CMK (cell line): ENCODE data around the gene SLC6A17.

Experiments used
- DNase-seq: peaks from one replicate; pipeline ENCODE4 v3.0.0-alpha.2; 2010; ENCODE audit warnings: low read depth

SLC6A17 gene

GRCh38 chr1:110135666-110136065 is 14.6 kb upstream of the SLC6A17 start:
- DNase-seq: no peak

DNA sequence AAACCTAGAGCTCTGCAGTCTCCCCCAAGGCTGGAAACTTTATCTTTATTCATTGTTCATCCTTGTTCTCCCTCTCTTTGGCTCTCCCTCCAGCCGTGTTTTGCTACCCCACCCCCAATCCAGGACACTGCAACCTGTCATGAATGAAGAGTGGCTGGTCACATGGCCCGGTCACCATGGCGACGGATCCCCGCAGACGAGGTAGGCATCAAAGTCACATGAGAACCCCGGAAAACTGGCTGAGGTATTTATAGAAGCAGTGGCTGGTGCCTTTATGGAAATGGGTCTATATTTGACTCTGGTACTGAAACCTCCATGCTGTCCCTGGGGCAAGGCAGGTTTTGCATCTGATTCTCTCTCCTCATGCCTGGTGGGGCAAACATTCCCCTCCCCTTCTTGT is 13.4 kb upstream of the SLC6A17 start:
- no peak for DNase-seq

DNA sequence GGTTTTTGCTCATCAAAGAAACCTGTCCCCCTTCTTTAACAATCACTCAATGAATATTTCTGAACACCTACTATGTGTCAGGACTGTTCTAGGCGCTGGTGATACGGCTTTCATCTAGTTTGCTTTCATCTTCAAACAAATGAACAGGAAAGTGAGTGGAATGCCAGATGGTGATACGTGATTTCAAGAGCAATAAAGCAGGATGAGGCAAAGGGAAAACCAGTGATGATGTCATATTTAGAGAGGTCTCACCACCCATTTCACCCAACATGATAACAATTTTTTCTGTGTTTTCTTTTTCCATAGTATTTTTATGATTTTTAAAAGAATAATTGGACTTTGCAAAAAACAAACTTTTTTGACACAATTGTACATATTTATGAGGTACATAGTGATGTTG is 11.3 kb upstream of the SLC6A17 start:
- no peak for DNase-seq

- no peak for DNase-seq
Measured at GRCh38 chr1:110144366-110144765, 5.9 kb upstream of the SLC6A17 start.

DNA sequence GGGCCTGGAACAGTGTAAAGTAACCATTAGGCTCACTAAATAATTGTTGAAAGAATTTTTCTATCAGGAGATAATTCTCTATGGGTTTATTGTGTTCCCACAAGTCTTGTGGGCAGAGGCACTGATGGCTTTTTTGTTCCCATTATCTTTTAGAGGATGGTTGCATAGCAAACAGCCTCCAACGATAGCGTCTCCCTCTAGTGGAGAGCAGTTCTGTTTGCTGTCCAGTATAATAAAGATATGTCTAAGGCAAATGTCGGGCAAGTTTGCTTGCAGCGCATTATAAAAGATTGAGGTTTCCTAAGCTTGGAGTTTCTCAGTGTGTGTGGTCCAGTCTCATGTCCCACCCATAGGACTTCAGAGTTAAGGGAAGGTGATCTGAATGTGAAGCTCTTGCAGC is 1.3 kb upstream of the SLC6A17 start:
- DNase-seq: no peak

DNA sequence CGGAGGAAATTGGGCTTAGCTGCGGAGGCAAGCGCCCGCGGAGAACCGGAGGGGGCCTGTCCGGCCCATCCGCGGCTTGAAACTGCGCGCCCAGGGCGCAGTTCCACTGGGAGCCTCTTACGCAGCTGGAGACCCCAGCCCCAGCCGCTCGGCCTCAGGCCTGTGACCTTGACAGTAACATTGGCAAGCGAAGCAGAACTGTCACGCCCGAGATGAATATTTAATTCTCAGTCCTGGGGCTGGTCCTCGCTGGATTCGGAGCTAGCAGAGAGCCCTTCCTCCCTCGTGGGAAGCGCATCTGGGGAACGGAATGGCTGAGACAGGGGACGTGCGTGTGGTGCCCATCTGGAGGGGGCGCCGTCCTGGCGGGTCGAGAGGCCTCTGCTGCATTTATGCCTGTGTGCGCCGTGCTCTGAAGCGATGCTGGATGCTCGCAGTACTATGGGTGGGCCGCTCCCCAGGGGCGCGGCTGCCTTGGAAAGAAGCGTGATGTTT is 928 bp downstream of the SLC6A17 start:
- no peak for DNase-seq

DNA sequence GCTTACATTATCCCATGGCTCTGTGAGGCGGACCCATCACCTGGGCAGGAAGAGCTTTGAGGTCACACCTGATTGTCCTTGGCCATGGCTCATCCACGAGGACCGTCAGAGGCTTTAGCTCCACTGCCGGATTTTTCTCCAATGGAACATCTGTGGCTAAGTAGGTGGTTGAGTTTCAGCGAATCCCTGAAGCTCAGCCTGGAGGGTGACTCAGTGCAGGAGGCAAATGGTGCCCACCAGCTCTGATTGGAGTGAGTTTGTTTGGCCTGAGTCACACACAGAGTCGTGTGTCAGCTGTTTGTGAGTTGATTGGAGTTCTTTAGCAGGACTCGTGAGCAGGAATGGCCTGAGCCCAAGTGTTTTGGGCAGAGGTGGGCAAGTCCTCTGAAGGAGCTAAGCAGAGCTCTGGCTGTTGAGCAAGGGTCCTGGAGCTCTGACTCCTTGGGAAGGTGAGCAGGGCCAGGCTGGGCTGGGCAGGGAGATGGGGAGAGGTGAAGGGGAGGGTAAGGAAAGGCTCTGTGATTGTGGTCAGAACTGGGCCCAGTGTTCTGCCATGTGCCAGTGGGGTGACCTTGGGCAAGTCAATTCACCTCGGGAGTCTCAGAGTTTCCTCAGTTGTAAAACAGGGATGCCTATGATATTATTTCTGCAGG is 2.0 kb downstream of the SLC6A17 start:
- DNase-seq: no peak

GRCh38 chr1:110153407-110153950 is 3.2 kb downstream of the SLC6A17 start:
- DNase-seq: no peak

DNA sequence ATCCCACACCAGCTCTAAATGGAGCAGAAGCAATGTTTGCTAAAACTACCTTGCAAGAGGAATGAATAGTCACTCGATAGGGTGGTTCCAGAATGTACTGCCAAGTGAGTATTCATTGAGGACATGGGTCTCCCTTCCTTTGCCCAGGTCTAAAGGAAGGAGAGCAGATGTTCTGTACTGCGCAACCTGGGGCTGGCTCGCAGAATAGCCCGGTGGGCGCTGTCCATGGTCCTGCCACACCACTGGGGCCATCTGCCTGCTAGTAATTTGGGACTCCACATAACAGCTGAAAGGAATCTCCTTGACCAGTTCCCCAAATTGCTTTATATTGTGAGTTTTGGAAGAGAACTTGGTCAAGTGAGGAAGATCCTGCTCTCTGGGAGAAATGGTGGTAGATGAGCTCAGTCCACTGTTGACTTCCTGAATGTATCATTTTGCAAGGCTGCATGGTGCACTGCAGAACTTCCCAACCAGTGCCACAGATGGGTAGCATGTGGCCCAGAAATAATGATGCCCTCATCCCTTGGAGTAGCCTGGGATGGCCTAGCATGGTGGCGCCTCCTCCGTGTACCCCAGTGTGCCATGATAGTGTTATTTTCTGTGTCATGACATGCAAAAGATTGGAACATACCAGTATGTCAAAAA is 5.7 kb downstream of the SLC6A17 start:
- no peak for DNase-seq

DNA sequence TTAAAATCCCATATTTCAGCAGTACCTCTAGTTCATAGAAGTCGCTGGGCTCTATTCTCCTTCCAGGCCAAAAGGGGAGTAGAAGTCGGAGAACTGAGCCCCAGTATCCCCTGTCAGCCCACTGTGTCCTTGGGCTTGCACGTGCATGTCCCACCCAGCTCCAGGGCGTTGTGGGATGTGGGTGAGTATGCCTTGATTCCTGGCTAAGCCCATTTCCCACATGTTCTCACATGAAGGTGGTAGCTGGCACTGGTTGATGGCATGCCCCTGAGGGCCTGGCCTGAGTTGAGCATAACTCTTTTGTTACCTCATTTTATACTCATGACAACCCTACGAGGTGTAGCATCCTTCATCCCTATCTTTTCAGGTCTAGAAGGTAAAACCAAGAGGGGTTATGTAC is 8.0 kb downstream of the SLC6A17 start:
- DNase-seq: no peak

GRCh38 chr1:110159168-110159567 is 8.9 kb downstream of the SLC6A17 start:
- DNase-seq: no peak

DNA sequence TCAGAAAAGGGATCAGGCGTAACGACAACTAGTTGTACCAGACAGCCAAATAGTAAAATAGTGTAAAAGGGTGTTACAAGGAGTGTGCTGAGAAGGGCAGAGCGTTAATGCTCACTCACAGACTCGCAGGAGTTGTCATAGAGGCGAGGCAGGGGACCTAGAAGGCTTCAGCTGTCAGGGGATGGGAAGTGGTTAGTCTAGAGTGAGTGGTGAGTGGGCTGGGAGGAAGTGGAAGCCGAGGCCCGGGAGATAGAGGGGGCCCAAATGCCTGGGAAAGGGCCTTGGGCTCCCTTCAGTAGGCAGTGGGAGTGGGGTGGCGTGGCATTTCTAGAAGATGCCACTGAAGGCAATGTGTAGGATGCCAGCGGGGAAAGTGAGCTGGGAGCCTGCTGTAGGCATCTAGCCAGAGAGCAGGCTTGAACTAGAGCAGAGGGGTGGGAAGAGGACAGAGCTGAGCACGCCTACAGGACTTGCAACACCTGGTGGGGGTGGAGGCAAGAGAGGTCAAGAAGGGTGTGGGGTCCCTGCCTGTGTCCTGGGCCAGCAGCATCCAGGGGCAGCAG is 10.3 kb downstream of the SLC6A17 start:
- no peak for DNase-seq

GRCh38 chr1:110161165-110161564 is 10.9 kb downstream of the SLC6A17 start:
- no peak for DNase-seq

GRCh38 chr1:110161849-110162248 is 11.6 kb downstream of the SLC6A17 start:
- DNase-seq: no peak

- no peak for DNase-seq
Measured at GRCh38 chr1:110163591-110163990, 13.3 kb downstream of the SLC6A17 start.

DNA sequence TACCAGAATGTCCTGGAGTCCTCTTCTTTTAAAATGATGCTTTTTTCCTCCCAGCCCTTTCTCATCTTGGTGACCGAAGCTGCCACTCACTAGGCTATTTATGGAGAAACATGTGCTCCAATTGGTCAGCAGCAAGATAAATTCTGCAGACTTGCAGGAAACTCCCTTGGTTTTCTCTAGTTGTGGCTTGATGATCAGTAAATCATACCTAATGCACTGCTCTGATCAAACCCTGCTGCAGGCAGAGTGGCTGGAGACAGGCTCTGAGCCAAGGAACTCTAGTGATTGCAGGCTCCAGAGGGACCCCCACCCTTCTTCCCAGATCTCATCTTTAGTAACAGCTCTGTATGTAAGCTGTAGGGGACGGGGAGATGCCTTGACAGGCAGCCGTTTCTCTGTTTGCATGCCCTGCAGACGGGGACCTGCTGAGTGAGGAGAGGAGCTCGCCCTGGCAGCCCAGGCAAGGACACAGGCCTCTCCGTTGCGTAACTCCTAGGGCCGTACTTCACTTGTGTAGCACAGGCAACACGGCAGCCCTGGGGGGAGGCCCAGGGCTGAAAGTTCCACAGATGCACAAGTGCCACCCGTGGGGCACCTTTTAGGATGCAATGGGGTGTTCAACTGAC is 14.5 kb downstream of the SLC6A17 start:
- no peak for DNase-seq

- DNase-seq: no peak
Measured at GRCh38 chr1:110165761-110166231, 15.5 kb downstream of the SLC6A17 start.

DNA sequence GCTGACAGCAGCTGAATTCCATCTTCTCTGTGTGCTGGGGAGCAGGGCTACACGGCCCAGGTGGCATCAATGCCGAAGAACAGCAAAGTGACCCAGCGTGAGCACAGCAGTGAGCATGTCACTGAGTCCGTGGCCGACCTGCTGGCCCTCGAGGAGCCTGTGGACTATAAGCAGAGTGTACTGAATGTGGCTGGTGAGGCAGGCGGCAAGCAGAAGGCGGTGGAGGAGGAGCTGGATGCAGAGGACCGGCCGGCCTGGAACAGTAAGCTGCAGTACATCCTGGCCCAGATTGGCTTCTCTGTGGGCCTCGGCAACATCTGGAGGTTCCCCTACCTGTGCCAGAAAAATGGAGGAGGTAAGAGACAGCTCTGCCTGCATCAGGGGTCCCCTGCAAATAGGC is 16.6 kb downstream of the SLC6A17 start:
- no peak for DNase-seq

GRCh38 chr1:110170766-110171733 is 20.8 kb downstream of the SLC6A17 start:
- DNase-seq: no peak

DNA sequence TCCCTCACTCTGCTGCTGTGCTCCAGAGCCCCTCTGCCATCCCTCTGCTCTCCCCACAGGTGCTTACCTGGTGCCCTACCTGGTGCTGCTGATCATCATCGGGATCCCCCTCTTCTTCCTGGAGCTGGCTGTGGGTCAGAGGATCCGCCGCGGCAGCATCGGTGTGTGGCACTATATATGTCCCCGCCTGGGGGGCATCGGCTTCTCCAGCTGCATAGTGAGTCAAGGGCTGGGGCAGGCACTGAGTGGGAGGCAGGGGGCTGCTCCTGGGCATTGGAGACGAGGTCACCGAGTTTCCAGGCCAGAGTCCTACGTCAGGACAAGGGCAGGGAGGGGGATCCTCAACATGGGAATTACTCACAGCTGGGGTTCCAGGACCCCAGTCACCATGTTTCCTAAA is 21.7 kb downstream of the SLC6A17 start:
- DNase-seq: no peak

DNA sequence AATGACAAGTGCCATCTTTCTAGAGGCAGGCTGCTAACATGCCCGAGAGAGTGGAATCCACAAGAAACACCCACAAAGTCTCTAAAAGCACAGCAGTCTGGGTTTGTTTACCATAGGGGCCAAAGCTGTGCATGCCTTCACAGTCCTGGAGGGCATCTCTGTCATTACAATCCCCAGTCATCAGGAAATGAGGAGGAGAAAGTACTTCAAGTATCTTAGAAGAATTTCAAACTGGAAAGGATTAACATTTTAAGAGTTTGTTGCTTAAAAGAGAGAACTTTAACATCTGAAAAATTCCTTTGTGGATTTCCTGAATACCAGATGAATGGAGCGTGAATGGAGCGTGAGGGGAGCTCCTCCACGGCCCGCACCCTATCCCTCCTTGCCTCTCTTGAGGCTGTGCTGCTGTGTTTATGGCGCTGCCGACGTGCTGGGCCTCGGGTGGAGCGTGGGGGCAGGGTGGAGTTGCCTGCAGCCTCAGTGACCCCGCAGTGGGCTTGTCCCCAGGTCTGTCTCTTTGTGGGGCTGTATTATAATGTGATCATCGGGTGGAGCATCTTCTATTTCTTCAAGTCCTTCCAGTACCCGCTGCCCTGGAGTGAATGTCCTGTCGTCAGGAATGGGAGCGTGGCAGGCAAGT is 23.3 kb downstream of the SLC6A17 start:
- no peak for DNase-seq
